Effector memory CD8-positive, alpha-beta T cell (primary cell): Measurements from ENCODE around the gene ZNF75A.

Source experiments
- ATAC-seq: fragments of 150-1000 bp; cut with Tn5 transposase; replicated peaks from 2 replicates; pipeline ENCODE4 v1.10.0; 2021; ENCODE audit warnings: mild to moderate bottlenecking, moderate library complexity
- DNase-seq, 3 experiments: peaks; one replicate each; pipeline ENCODE4 v3.0.0; 2021
- H3K27ac Mint-ChIP-seq, 2 donors: one replicate each; pipeline ENCODE4 v1.8.0; 2022; ENCODE audit warnings: mild to moderate bottlenecking in 2 of 2, mixed read lengths in 2 of 2, moderate library complexity in 2 of 2
- H3K27me3 Mint-ChIP-seq, 2 donors: one replicate each; pipeline ENCODE4 v1.8.0; 2022; ENCODE audit warnings: mixed read lengths in 2 of 2
- H3K36me3 Mint-ChIP-seq: one replicate; pipeline ENCODE4 v1.8.0; 2022; ENCODE audit warnings: mild to moderate bottlenecking, moderate library complexity, mixed read lengths; ENCODE audit not compliant: insufficient read depth
- H3K4me1 Mint-ChIP-seq, 2 donors: one replicate each; pipeline ENCODE4 v1.8.0; 2022; ENCODE audit warnings: low read depth in 2 of 2, mixed read lengths in 2 of 2
- H3K4me3 Mint-ChIP-seq, 2 donors: one replicate each; pipeline ENCODE4 v1.8.0; 2022; ENCODE audit warnings: mild to moderate bottlenecking in 2 of 2, mixed read lengths in 2 of 2, moderate library complexity in 2 of 2
- H3K9me3 Mint-ChIP-seq, 2 donors: one replicate each; pipeline ENCODE4 v1.8.0; 2022; ENCODE audit warnings: mixed read lengths in 2 of 2

Gene ZNF75A

GRCh38 chr16:3276679-3277078 is 28.6 kb upstream of the ZNF75A start:
- Mint-ChIP-seq H3K27ac (no peak overlapping the region), H3K36me3 (peaks cover 2% of the 10 kb centered on the region), H3K27me3 (no peaks in the 10 kb centered on the region), H3K4me3 (no peak overlapping the region), H3K9me3 (no peaks in the 10 kb centered on the region), H3K4me1 (no peaks in the 10 kb centered on the region)
- no peak for ATAC-seq
- no peak for DNase-seq

GRCh38 chr16:3281222-3281820 is 24.0 kb upstream of the ZNF75A start:
- H3K9me3 Mint-ChIP-seq, result no peaks in the 10 kb centered on the region
- H3K27ac Mint-ChIP-seq, result no peak overlapping the region
- H3K36me3 Mint-ChIP-seq, result peaks cover 20% of the 10 kb centered on the region
- H3K4me3 Mint-ChIP-seq, result peak overlapping the region; percentile 86 to 89
- DNase-seq (no peak), ATAC-seq (no peak)
- H3K4me1 Mint-ChIP-seq, result peaks cover 21 to 31% of the 10 kb centered on the region in 2 donors
- H3K27me3 Mint-ChIP-seq, result no peaks in the 10 kb centered on the region

- H3K4me3 Mint-ChIP-seq, result peak overlapping the region; percentile 86 to 89
- H3K36me3 Mint-ChIP-seq, result peaks cover 22% of the 10 kb centered on the region
- DNase-seq, result no peak
- peak; percentile 15 for ATAC-seq
- peaks cover 21 to 31% of the 10 kb centered on the region in 2 donors for H3K4me1 Mint-ChIP-seq
- no peaks in the 10 kb centered on the region for H3K27me3 Mint-ChIP-seq
- H3K27ac Mint-ChIP-seq, result peak overlapping the region; percentile 91 to 94
- no peaks in the 10 kb centered on the region for H3K9me3 Mint-ChIP-seq
These were observed 23.1 kb upstream of the ZNF75A start for GRCh38 chr16:3282103-3282729.

GRCh38 chr16:3282730-3283542 is 22.4 kb upstream of the ZNF75A start, which contains the start of gene ZNF263:
TSS of gene ZNF263 (plus strand) at chr16:3283491. CDS start at chr16:3283819, 328 bp downstream.
- ATAC-seq (peak; percentile 84), DNase-seq (peak; percentile 87 to 88 (median 88))
- Mint-ChIP-seq H3K36me3 (peaks cover 29% of the 10 kb centered on the region), H3K27me3 (no peaks in the 10 kb centered on the region), H3K4me3 (peak within 1 kb of the TSS; percentile 86 to 89), H3K9me3 (no peaks in the 10 kb centered on the region), H3K27ac (peak within 1 kb of the TSS; percentile 91 to 94), H3K4me1 (peaks cover 21 to 31% of the 10 kb centered on the region in 2 donors)

GRCh38 chr16:3283543-3284447 is 21.5 kb upstream of the ZNF75A start:
- no peaks in the 10 kb centered on the region for H3K9me3 Mint-ChIP-seq
- H3K4me3 Mint-ChIP-seq, result peak overlapping the region; percentile 86 to 89
- peaks cover 21 to 31% of the 10 kb centered on the region in 2 donors for H3K4me1 Mint-ChIP-seq
- ATAC-seq (no peak), DNase-seq (no peak)
- H3K27ac Mint-ChIP-seq, result peak overlapping the region; percentile 91 to 94
- H3K36me3 Mint-ChIP-seq, result peaks cover 38% of the 10 kb centered on the region
- H3K27me3 Mint-ChIP-seq, result no peaks in the 10 kb centered on the region

GRCh38 chr16:3285131-3285530 is 20.2 kb upstream of the ZNF75A start:
- Mint-ChIP-seq H3K4me1 (peaks cover 21 to 31% of the 10 kb centered on the region in 2 donors), H3K27me3 (no peaks in the 10 kb centered on the region), H3K4me3 (peak overlapping the region; percentile 86 to 89), H3K36me3 (peaks cover 49% of the 10 kb centered on the region), H3K9me3 (no peaks in the 10 kb centered on the region), H3K27ac (peak overlapping the region in 1 of 2 donors; percentile 94)
- ATAC-seq (no peak), DNase-seq (no peak)

GRCh38 chr16:3289998-3290673 is 15.2 kb upstream of the ZNF75A start:
- H3K27ac Mint-ChIP-seq, result no peak overlapping the region
- ATAC-seq (no peak), DNase-seq (no peak)
- peaks cover 2 to 14% of the 10 kb centered on the region in 2 donors for H3K4me1 Mint-ChIP-seq
- peaks cover 59% of the 10 kb centered on the region for H3K36me3 Mint-ChIP-seq
- H3K9me3 Mint-ChIP-seq, result peaks cover 0 to 14% of the 10 kb centered on the region in 2 donors
- no peaks in the 10 kb centered on the region for H3K27me3 Mint-ChIP-seq
- no peak overlapping the region for H3K4me3 Mint-ChIP-seq

GRCh38 chr16:3292604-3293003 is 12.7 kb upstream of the ZNF75A start:
- H3K27ac Mint-ChIP-seq, result no peak overlapping the region
- ATAC-seq (no peak), DNase-seq (no peak)
- no peaks in the 10 kb centered on the region for H3K27me3 Mint-ChIP-seq
- H3K36me3 Mint-ChIP-seq, result peaks cover 44% of the 10 kb centered on the region
- H3K9me3 Mint-ChIP-seq, result peaks cover 5 to 14% of the 10 kb centered on the region in 2 donors
- H3K4me1 Mint-ChIP-seq, result peaks cover 0 to 10% of the 10 kb centered on the region in 2 donors
- H3K4me3 Mint-ChIP-seq, result no peak overlapping the region

- H3K27me3 Mint-ChIP-seq, result no peaks in the 10 kb centered on the region
- DNase-seq (no peak), ATAC-seq (no peak)
- peaks cover 0 to 10% of the 10 kb centered on the region in 2 donors for H3K4me1 Mint-ChIP-seq
- H3K27ac Mint-ChIP-seq, result no peak overlapping the region
- peaks cover 20% of the 10 kb centered on the region for H3K36me3 Mint-ChIP-seq
- H3K9me3 Mint-ChIP-seq, result peaks cover 7 to 16% of the 10 kb centered on the region in 2 donors
- H3K4me3 Mint-ChIP-seq, result no peak overlapping the region
These were observed 10.1 kb upstream of the ZNF75A start for GRCh38 chr16:3295209-3295608.

- no peak for ATAC-seq
These were observed 9.5 kb upstream of the ZNF75A start for GRCh38 chr16:3295783-3296182.

GRCh38 chr16:3304370-3304769 is 927 bp upstream of the ZNF75A start:
- Mint-ChIP-seq H3K27ac (peak overlapping the region; percentile 77 to 88), H3K9me3 (peaks cover 6 to 25% of the 10 kb centered on the region in 2 donors)

More at GRCh38 chr16:3295783-3296182, 9.5 kb upstream of the ZNF75A start:
- Mint-ChIP-seq H3K27ac (no peak overlapping the region), H3K4me3 (no peak overlapping the region), H3K27me3 (no peaks in the 10 kb centered on the region), H3K4me1 (peaks cover 0 to 10% of the 10 kb centered on the region in 2 donors), H3K36me3 (peaks cover 16% of the 10 kb centered on the region), H3K9me3 (peaks cover 7 to 20% of the 10 kb centered on the region in 2 donors)
- DNase-seq, result no peak

GRCh38 chr16:3306078-3306477 is 781 bp downstream of the ZNF75A start:
- Mint-ChIP-seq H3K4me3 (peak overlapping the region; percentile 75 to 80), H3K27me3 (no peaks in the 10 kb centered on the region), H3K27ac (peak overlapping the region; percentile 77 to 88), H3K9me3 (peaks cover 5 to 17% of the 10 kb centered on the region in 2 donors), H3K36me3 (peaks cover 36% of the 10 kb centered on the region), H3K4me1 (peaks cover 6 to 11% of the 10 kb centered on the region in 2 donors)
- ATAC-seq, result no peak
- DNase-seq, result no peak

More at GRCh38 chr16:3304370-3304769, 927 bp upstream of the ZNF75A start:
- DNase-seq, result no peak
- no peak for ATAC-seq
- Mint-ChIP-seq H3K4me1 (peaks cover 6 to 11% of the 10 kb centered on the region in 2 donors), H3K4me3 (peak overlapping the region; percentile 75 to 80), H3K27me3 (no peaks in the 10 kb centered on the region), H3K36me3 (peaks cover 36% of the 10 kb centered on the region)
